Measurements from ENCODE around the gene TNFRSF1A.
"Not testable (repeated sequence)": the region's sequence is repeated elsewhere in the genome, so short reads cannot be mapped to it uniquely, and the experiment has no call there.

The TNFRSF1A gene

DNA sequence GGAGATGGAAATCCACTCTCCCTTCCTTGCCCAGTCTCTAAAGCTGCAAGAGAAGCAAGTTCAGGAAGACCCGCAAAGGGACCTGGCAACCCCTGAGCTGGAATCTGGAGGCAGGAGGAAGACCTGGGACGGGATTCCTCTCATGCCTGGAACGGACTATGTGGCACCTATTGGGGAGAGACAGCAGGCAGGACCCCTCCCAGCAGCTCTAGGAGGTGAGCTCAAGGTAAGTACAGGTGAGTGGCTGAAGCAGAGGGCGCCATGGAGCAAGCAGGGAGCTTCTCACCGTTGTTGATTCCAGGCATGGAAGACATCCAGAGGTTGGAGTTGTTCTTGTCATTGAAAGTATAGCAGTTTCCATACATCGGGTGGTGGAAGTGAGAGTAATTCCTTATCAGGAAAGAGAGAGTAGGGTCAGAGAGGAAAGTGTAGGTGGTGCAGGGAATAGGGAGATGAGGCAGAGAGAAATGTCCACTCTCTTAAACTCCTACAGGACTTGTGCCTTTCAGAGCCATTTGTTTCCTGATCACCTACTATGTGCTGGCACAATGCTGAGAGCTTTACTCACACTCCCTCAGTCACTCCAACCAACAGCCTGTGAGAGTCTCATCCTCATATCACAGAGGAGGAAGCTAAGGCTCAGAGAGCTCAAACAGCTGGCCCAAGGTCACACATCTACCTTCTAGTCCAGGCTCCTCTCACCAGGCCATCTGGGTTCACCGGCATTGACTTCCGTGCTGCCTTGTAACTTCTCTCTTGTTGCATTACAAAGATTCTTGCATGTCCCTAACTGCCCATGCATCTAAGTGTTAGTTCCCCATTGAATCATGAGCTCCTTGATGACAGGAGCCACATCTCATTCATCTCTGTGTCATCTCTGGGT, 13.9 kb upstream of the TNFRSF1A start:
- no peak for DNase-seq (ENCODE audit: low read depth)

DNA sequence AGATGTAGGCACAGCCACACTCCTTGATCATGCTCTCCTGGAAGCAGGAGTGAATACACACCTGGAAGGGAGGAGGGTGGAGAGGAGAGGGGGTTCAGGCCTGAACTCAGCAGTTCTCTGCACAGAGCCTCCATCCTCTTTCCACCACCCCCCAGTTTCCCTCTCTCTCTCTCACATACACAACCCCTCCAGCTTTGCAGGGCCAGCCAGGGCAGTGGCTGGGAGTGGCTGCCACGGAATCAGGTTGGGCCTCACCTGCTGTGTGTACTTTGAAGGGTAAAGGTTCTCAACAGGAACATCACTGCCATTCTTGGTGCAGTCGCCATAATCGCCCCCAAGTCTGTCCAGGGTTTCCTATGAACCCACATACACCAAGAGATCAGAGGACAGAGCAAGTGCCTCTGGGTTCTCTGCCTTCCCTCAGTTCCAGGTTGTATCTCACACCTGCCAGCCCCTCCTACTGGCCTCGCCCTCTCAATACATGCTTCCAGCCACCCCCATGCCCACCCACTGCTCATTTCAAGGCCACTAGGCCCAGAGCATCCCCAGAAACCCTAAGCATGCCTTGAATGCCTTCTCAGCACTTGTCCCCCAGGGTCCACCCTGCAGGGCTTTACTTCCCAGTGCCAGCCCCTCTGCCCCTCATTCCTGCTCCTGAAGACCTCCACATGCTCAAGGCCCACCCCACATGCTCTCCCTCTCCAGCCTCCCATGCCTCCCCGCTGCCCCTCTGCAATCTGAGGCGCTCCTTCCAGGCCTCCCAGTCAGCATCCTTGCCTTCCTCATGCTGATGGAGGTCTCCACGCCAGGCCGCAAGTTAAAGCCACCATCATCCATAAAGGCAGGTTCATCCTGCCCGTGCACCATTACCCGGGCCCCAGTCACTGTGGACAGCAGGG, 12.9 kb upstream of the TNFRSF1A start:
- DNase-seq (ENCODE audit: low read depth): no peak

DNA sequence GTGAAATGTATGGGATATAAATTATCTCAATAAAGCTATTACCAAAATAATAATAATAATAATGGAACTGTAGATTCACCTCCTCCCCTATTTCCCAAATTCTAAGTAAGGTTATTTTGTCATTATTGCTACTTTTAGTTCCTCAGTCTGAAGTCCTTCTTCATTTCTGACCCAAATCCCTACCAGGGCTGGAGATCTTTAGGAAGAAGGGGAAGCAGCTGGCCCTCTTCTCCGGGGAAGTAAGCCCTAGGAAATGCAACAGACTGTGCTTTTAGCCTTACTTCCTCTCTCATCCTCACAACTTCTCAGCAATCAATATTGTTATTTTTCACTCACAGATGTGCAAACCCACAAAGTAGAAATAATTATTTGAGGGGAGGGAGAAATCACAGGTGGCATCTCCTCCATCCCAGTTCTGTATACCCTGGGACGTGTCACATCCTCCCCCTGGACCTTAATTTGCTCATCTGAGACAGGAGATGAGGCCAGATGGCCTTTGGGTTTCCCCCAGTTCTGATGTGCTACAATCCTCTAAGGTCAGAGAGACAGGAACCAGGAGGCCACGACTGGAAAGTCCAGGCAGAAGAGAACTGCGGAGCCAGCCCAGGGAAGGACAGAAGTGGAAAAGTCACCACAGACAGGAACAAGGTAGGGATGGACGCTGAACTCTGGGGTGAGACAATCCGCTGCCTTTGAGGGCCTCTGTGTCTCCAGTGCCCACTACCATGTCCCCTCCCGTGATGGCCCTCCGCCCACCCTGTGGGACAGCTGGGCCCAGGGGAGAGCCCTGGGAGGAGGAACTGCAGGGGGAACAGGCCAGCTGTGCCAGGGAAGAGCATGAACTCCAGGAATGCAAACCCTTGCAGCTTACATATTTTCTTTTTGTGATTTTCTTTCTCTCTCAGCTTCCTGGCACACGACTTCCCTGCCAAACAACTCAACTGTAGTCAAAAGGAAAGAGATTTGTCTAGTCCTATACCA, 10.6 kb upstream of the TNFRSF1A start:
- DNase-seq (ENCODE audit: low read depth): no peak

DNA sequence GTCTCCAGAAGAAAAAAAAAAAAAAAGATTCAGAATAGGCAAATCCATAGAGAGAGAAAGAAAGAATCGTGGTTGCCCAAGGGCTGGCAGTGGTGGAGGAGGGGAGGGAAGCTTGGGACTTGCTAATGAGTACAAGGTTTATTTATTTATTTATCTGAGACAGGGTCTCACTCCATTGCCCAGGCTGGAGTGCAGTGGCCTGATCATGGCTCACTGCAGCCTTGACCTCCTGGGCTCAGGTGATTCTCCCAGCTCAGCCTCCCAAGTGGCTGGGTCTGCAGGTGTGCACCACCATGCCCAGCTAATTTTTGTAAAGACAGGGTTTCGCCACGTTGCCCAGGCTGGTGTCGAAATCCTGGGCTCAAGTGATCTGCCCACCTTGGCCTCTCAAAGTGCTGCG, 9.7 kb upstream of the TNFRSF1A start:
- DNase-seq (ENCODE audit: low read depth): no peak

- no peak for DNase-seq (ENCODE audit: low read depth)
Measured at GRCh38 chr12:6347367-6348338, 5.8 kb upstream of the TNFRSF1A start.

DNA sequence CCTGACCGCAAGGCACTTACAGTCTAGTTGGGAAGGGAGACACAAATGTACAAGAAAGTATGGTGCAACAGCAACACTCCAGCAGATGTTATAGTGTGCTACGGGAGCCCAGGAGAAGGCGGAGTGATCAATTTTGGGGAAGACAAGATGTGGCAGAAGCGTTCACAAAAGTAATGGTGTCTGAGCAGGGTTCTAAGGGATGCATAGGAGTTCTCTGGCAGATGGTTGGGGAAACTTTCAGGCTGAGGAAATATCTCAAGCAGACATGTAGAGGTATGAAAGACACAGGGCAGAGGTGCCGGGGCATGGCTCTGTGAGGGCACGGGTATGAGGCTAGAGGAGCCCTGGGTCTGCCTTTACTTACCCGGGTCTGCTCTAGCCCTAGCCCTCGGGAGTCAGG, 5.1 kb upstream of the TNFRSF1A start:
- DNase-seq (ENCODE audit: low read depth): no peak

- no peak for DNase-seq (ENCODE audit: low read depth)
Measured at GRCh38 chr12:6346235-6346832, 4.5 kb upstream of the TNFRSF1A start.

DNA sequence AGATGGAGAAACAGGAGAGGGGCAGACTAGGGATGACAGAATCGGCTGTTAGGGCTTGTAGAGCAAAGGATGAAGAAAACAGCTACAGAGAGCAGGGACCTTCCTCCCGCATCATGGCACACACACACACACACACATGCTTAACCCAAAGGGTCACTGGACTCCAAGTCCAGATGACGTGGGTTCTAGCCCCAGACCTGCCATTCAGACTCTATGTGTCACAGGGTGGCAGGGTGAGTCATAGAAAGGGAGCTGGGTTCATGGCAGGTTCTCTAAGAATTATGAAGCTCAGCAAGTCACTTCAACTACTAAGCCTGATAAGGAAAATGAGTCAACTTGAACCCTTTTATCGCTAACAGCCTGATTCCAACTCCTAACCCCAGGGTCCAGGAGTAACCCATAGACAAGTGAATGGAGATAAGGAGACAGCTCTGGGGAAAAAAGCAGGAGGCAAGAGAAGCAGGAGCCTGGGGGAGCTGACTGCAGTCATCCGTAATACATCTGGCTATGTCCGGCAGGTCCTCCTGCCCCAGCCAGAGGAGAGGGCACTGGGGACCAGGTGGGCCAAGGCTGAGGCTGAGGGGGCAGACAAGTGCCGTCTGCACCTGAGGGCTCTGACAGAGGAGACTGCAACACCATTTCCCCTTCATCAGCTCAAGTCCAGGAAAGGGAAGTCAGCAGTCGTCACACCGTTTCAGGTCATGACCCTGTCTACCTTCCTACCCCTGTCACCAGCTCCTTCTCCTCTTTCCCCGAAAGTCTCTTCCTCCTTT, 3.6 kb upstream of the TNFRSF1A start:
- peak; percentile 96 for DNase-seq (ENCODE audit: low read depth)

- not testable (repeated sequence) for DNase-seq (ENCODE audit: low read depth)
Measured at GRCh38 chr12:6344101-6344660, 2.3 kb upstream of the TNFRSF1A start.

GRCh38 chr12:6343518-6343917, 1.6 kb upstream of the TNFRSF1A start:
- DNase-seq (ENCODE audit: low read depth): no peak

DNA sequence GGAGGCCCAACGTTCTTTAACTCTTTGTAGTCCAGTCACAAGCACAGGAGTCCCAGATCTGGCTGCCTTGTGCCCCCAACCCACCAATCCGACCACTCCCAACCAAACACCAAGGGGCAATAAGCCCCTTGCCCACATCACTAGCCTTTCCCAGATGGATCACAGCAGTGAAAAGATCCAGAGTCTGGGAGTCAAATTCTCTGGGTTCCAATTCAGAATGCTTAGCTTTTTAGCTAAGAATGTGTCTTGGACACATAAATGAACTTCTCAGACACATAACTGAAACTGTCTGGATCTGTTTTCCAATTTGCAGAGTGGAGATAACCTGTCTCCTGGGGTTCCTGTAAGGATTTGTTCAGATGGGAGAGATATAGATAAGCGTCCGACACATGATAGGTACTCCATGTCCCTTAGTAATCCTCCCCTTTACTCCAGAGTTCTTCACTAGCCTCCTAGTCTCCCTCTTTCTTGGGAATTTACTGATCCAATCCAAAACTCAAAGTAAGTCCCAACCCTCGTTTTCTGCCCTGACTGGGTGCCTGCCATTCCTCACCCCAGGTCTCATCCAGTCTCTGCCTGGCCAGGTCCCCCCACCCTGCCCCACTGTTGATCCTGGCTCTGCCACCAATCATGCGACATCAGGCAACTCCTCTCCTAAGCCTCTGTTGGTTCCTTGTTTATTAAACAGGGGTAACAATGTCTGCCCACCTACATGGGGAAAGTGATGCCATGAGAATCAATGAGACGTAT, 439 bp upstream of the TNFRSF1A start:
- DNase-seq (ENCODE audit: low read depth): no peak

- no peak for DNase-seq (ENCODE audit: low read depth)
Measured at GRCh38 chr12:6340745-6341416, 995 bp downstream of the TNFRSF1A start.

- DNase-seq (ENCODE audit: low read depth): no peak
Measured at GRCh38 chr12:6340032-6340638, 1.7 kb downstream of the TNFRSF1A start.

- DNase-seq (ENCODE audit: low read depth): no peak
Measured at GRCh38 chr12:6338955-6339354, 2.9 kb downstream of the TNFRSF1A start.

- DNase-seq (ENCODE audit: low read depth): not testable (repeated sequence)
Measured at GRCh38 chr12:6338536-6338935, 3.3 kb downstream of the TNFRSF1A start.

GRCh38 chr12:6337958-6338433, 3.9 kb downstream of the TNFRSF1A start:
- DNase-seq (ENCODE audit: low read depth): no peak
